GM18499 (cell line): ENCODE data around the gene GAL3ST3.
"Not testable (repeated sequence)": the region's sequence is repeated elsewhere in the genome, so short reads cannot be mapped to it uniquely, and the experiment has no call there.

Experiments used
- ATAC-seq: cut with Tn5 transposase; IDR thresholded peaks from one replicate; pipeline ENCODE4 v1.9.1; 2021; ENCODE audit warnings: moderate number of reproducible peaks; ENCODE audit not compliant: insufficient read depth, unreplicated experiment

GAL3ST3 gene

DNA sequence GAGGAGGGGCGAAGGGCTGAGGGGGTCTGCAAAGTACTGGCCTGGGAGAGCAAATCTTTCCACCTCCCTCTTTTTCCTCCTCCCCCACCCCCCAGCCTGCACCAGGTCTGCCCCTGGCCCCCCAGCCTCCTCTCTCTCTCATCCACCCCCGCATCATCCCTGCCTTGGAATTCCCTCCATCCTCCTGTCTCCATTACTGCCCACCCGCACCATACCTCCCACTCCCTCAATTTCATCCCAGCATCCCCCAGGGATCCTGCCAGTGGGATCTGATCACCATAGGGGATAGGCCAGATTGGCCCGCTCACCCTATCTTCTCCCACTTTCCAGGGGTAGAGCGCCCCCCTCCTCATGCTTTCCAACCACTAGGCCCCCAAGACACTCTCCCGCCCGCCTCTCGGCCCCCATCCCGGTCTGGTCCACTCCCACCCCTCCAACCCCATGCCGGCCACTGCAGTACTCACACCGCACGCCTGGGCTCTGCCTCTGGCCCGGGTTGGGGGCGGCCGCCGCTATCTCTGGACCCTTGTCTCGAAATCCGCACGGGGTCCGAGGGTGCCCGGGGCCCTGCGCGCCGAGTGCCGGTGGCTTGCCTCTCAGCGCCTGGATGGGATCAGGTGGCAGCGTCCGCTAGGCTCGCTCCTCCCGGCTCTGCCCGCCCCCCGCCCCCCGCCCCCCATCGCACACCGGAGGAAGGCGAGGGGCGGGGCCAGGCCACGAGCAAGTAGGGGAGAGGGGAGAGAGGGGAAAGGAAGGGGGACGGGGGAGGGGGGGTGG is at the start of gene GAL3ST3:
Gene GAL3ST3, minus strand, starts transcription at position 615 of the 777 bp plus-strand sequence. CDS start 3,746 bp downstream, outside the sequence.
- no peak for ATAC-seq

DNA sequence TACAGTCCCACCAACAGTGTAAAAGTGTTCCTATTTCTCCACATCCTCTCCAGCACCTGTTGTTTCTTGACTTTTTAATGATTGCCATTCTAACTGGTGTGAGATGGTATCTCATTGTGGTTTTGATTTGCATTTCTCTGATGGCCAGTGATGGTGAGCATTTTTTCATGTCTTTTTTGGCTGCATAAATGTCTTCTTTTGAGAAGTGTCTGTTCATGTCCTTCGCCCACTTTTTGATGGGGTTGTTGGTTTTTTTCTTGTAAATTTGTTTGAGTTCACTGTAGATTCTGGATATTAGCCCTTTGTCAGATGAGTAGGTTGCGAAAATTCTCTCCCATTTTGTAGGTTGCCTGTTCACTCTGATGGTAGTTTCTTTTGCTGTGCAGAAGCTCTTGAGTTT is 43.2 kb upstream of the GAL3ST3 start:
- not testable (repeated sequence) for ATAC-seq

- no peak for ATAC-seq
Observed at GRCh38 chr11:66090288-66090687, 41.3 kb upstream of the GAL3ST3 start.

- ATAC-seq = no peak
Observed at GRCh38 chr11:66089067-66089466, 40.1 kb upstream of the GAL3ST3 start.

GRCh38 chr11:66087148-66087908 is 38.4 kb upstream of the GAL3ST3 start:
- ATAC-seq = no peak

DNA sequence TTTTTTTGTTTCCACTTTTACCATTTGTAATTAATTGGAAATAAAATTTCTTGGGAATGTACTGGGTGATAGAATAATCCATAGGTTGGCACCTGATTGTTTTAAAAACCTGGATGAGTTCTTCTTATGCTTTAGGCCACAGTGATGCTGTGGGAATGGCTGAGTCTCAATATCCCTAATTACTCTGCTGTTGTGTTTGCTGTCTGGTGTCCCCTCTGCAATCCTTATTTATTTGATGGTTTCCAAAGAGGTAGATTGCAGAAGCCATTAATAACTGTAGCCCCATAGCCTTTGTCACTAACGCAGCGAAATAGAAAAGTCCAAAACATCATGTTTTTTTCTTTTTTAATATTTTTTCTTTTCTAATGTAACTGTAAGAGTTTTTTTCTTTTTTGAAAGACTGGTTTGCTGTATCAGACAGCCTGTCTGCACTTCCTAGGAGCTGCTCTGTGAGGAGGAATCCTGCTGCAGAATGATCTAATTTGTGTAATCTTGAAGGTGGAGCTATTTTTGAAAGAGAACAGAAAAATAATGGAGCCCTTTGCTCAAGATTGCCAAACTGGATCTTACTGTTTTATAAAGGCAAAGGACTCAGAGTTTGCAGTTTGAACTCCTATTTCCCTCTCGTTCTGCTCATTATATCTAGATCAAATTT is 36.0 kb upstream of the GAL3ST3 start:
- no peak for ATAC-seq

DNA sequence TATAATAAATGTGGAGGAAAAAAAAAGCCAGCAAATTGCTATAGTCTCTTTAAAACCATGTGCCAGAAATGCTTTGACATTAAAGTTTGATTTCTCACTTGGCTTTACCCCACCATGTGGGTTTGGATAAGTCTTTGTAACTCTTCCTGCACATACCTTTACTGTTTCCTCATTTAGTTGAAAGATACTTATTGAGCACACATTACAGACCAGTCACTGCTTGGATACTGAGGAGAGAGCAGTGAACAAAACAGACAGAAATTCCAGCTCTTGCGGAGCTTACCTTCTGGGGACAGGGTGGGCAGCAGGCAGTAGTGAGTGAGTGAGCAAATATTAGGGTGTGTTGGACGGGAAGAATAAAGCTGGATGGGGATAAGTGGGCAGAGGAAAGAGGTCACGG is 34.8 kb upstream of the GAL3ST3 start:
- no peak for ATAC-seq

- no peak for ATAC-seq
Observed at GRCh38 chr11:66082946-66083698, 34.2 kb upstream of the GAL3ST3 start.

- no peak for ATAC-seq
Observed at GRCh38 chr11:66081505-66081904, 32.5 kb upstream of the GAL3ST3 start.

DNA sequence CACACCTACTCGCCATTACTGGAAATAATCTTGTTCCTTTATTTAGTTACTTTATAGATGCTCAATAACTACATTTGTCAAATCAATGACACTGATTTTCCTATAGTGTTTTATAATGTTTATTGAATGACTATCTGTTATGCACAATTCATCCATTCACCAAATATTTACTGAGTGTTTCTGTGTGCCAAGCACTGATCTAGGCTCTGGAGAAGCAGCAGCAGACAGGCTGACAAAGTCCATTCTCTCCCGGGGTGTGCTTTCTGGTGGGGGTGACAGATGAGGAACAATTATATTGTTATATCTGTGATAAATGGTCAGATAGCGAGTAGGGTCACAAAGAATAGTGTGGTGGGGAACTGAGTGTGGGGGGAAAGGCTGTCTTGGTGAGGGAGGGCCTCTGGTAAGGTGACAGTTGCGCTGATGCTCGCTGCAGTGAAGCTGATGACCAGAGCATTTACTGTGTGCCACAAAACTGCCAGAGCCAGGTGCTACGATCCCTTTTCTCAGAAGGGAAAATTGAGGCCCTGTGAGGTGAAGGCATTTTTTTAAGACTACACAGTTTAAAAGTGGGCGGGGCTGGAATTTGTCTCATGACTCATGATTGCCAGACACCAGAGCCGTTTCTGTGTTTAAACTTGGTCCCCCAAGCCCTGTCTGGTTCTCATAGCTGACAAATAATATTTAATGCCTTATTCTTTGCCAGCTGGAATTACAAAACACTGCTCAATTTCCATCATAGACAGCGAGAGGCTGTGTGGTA is 31.3 kb upstream of the GAL3ST3 start:
- ATAC-seq = no peak

DNA sequence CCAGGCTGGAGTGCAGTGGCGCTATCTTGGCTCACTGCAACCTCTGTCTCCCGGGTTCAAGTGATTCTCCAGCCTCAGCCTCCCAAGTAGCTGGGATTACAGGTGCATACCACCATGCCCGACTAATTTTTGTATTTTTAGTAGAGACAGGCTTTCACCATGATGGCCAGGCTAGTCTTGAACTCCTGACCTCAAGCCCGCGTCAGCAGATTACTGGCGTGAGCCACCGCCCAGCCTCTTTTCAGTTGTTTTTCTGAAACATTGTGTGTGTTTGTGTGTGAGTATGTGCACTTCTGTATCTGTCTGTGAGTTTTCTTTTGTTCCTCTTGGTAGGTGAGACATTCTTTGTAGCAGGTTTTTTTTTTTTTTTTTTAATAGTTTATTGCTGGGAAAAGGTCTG is 30.0 kb upstream of the GAL3ST3 start:
- not testable (repeated sequence) for ATAC-seq

- ATAC-seq = no peak
Observed at GRCh38 chr11:66077927-66078326, 29.0 kb upstream of the GAL3ST3 start.

- ATAC-seq = no peak
Observed at GRCh38 chr11:66076561-66076960, 27.6 kb upstream of the GAL3ST3 start.

DNA sequence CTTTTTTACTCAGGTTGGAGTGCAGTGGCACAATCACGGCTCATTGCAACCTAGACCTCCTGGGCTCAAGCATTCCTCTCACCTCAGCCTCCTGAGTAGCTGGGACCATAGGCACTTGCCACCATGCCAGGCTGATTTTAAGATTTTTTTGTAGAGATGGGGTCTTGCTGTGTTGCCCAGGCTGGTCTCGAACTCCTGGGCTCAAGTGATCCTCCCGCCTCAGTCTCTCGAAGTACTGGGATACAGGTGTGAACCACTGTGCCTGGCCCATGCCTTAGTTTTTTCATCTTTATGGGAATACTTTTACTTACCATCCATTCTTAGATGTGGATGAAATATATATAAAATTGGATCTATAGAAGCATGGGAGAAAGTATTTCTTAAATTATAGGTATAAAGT is 26.3 kb upstream of the GAL3ST3 start:
- no peak for ATAC-seq

DNA sequence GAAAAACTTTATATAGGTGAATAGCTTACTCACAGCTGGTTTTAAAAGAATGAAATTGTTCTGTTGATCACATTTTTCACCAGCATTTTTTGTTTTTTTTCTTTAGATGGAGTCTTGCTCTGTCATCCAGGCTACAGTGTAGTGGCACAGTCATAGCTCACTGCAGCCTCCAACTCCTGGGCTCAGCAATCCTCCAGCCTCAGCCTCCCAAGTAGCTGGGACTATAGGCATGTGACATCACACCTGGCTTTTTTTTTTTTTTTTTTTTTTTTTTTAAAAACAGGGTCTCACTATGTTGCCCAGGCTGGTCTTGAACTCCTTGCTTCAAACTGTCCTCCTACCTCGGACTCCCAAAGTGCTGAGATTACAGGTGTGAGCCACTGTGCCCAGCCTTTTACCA is 24.7 kb upstream of the GAL3ST3 start:
- ATAC-seq = no peak

- ATAC-seq = no peak
Observed at GRCh38 chr11:66072518-66072917, 23.6 kb upstream of the GAL3ST3 start.

DNA sequence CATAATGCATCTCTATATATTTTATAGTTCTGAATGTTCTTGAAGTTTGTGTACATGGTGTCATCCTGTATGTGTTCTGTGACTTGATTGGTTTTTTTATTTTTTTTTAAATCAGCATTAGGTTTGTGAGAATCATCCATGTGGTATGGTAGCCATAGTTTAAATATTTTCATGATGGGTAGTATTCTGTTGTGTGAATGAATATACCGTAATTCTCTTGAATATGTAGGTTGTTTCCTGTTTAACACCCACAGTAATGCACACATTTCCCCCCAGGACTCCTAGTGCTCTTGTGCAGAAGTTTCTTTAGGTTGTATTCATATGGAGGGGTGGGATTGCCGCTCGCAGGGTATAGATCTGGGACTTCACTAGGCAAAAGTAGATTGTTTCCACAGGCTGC is 23.1 kb upstream of the GAL3ST3 start:
- no peak for ATAC-seq

- no peak for ATAC-seq
Observed at GRCh38 chr11:66071381-66071801, 22.4 kb upstream of the GAL3ST3 start.

DNA sequence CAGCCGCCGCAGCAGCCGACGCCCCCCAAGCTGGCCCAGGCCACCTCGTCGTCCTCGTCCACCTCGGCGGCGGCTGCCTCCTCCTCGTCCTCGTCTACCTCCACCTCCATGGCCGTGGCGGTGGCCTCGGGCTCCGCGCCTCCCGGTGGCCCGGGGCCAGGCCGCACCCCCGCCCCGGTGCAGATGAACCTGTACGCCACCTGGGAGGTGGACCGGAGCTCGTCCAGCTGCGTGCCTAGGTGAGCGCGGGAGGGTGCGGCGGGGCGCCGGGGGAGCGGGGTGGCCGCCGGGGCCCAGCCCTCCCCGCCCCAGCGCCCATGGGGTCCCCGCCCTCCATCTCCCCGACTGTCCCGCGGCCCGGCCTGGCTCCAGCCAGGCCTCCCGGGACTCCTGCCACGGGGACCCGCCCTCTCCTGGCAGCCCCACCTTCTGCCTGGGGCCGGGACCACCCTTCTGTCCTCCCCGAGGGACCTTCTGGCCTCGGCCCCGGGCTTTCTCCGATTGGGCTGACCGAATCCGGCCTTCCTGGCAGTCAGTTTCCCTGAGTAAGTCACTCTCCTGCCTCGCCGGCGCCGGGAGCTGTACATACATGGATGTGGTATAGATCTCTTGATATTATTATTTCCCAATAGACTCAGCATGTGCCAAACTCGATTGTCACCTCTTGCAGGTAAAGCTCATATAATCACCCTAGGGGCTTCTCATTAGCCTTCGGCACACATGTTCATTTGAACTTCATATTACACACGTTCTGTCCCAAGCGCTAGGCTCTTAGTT is 21.8 kb upstream of the GAL3ST3 start:
- ATAC-seq = no peak
